OCI-LY1 (cell line): ENCODE data around the gene BRD3.

Experiments
- H2AFZ ChIP-seq: fragments of 200-600 bp; sonication (generic), shearing (Covaris generic); 2 replicates; pipeline ENCODE4 v1.6.0; 2014; ENCODE audit warnings: antibody characterized with exemption, mild to moderate bottlenecking, low read length
- H3F3A ChIP-seq: fragments of 200-600 bp; sonication (generic), shearing (Covaris generic); 2 replicates; pipeline ENCODE4 v1.6.0; 2014; ENCODE audit warnings: mild to moderate bottlenecking, antibody characterized with exemption, low read length, moderate library complexity; ENCODE audit not compliant: insufficient read depth
- H3K27ac ChIP-seq: fragments of 200-600 bp; sonication (generic); 2 replicates; pipeline ENCODE4 v1.5.1; 2014; ENCODE audit warnings: low read length, mixed run types, mild to moderate bottlenecking, low read depth; ENCODE audit not compliant: poor library complexity, severe bottlenecking
- H3K27me3 ChIP-seq: fragments of 200-600 bp; sonication (generic); 2 replicates; pipeline ENCODE4 v1.6.0; 2014; ENCODE audit warnings: antibody characterized with exemption, mild to moderate bottlenecking, low read length, moderate library complexity; ENCODE audit not compliant: insufficient read depth
- H3K36me3 ChIP-seq: fragments of 200-600 bp; sonication (generic); 2 replicates; pipeline ENCODE4 v1.6.1; 2014; ENCODE audit warnings: mild to moderate bottlenecking, antibody characterized with exemption, low read length, moderate library complexity, mixed read lengths; ENCODE audit not compliant: insufficient read depth
- H3K4me1 ChIP-seq: fragments of 200-600 bp; sonication (generic); 2 replicates; pipeline ENCODE4 v1.5.1; 2014; ENCODE audit warnings: mild to moderate bottlenecking, low read length, moderate library complexity; ENCODE audit not compliant: insufficient read depth, severe bottlenecking
- H3K4me2 ChIP-seq: fragments of 200-600 bp; sonication (generic), shearing (Covaris generic); 2 replicates; pipeline ENCODE4 v1.6.1; 2014; ENCODE audit warnings: low read length
- H3K4me3 ChIP-seq: fragments of 200-600 bp; sonication (generic); 2 replicates; pipeline ENCODE4 v1.5.1; 2014; ENCODE audit warnings: low read length, low read depth, mild to moderate bottlenecking, mixed read lengths; ENCODE audit not compliant: poor library complexity, severe bottlenecking
- H3K79me2 ChIP-seq: fragments of 200-600 bp; shearing (Covaris generic); 2 replicates; pipeline ENCODE4 v1.6.1; 2016; ENCODE audit warnings: mixed run types, low read length, mixed read lengths; ENCODE audit not compliant: insufficient read depth
- H3K9ac ChIP-seq: fragments of 200-600 bp; sonication (generic), shearing (Covaris generic); 2 replicates; pipeline ENCODE4 v1.6.1; 2014; ENCODE audit warnings: mild to moderate bottlenecking, low read length, mixed read lengths
- H3K9me2 ChIP-seq: fragments of 200-600 bp; sonication (generic), shearing (Covaris generic); 2 replicates; pipeline ENCODE4 v1.6.1; 2014; ENCODE audit warnings: low read depth, mild to moderate bottlenecking, low read length, mixed read lengths
- H3K9me3 ChIP-seq: fragments of 200-600 bp; shearing (Covaris generic); 2 replicates; pipeline ENCODE4 v1.6.1; 2014; ENCODE audit warnings: low read length, mixed read lengths
- H4K20me1 ChIP-seq: fragments of 200-600 bp; sonication (generic), shearing (Covaris generic); 2 replicates; pipeline ENCODE4 v1.6.0; 2016; ENCODE audit warnings: mild to moderate bottlenecking, low read length; ENCODE audit not compliant: insufficient read depth
- EZH2 ChIP-seq: fragments of 200-600 bp; sonication (generic), shearing (Covaris generic); IDR thresholded peaks from 2 replicates; pipeline ENCODE4 v1.8.0; 2017; ENCODE audit warnings: borderline replicate concordance, mixed run types, mild to moderate bottlenecking, antibody characterized with exemption, low read length, moderate library complexity, mixed read lengths
- TF ChIP-seq, protein P1 (sequence below): fragments of 200-600 bp; sonication (generic), shearing (Covaris generic); IDR thresholded peaks from 2 replicates; pipeline ENCODE4 v1.5.1; 2017; ENCODE audit warnings: mild to moderate bottlenecking, antibody characterized with exemption, low read length, moderate library complexity, mixed read lengths

The BRD3 gene

DNA sequence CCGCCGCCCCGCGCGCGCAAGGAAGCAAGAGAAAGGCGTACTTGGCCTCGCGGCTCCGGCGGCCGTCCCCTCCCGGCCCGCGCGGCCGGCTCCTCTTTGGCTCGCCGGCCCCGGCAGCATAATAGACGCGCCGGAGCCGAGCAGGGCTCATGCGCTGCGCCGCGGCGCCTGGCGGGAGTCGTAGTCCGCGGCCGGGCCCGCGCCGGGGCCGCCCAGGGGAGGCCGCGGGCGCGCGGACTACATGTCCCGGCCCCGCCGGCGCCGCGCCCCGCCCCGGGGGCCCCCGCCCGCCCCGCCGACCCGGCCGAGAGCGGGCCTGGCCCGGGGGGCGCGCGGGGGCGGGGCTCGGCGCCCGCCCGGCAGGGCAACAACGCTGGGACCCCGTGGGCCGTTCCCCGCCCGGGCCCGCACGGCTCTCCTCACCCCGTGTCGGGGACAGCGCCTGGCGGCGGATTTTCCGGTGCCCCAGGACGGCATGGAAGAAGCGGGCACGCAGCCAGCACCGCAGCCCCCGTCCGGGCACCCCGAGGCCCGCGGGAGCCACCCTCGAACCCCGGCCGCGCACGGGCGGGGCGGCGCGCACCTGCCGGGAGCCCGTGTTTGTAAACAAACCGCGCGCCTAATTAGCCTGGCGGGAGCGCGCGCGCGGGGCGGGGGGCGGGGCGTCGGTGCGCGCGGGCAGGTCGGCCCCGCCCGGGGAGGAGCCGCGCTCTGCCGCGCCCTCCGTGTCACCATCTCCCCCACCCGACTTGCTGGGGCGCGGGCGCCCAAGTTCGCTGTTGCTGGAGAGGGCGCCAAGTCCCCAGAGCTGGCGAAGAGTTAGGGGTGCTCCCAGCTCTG, at the start of gene BRD3:
Gene BRD3 (minus strand): TSS at position 123 of the 840 bp plus-strand sequence. CDS start 14,549 bp downstream, outside the sequence.
- no peaks in the 10 kb centered on the region for H3K9me3 ChIP-seq

DNA sequence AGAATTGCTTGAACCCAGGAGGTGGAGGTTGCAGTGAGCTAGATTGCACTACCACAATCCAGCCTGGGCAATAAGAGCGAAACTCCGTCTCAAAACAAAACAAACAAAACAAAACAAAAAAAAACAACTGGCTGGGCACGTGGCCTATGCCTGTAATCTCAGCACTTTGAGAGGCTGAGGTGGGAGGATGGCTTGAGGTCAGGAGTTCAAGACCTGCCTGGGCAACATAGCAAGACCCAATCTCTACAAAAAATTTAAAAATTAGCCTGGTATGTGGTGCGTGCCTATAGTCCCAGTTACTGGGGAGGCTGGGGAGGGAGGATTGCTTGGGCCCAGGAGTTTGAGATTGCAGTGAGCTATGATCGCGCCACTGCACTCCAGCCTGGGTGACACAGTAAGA, 44.7 kb upstream of the BRD3 start:
- no peak overlapping the region for H2AFZ ChIP-seq
- no peak overlapping the region for H3K27ac ChIP-seq
- no peak overlapping the region for H3K4me2 ChIP-seq
- H3K79me2 ChIP-seq = no peaks in the 10 kb centered on the region
- no peak overlapping the region for H3K9ac ChIP-seq
- TF ChIP-seq, protein P1, sequence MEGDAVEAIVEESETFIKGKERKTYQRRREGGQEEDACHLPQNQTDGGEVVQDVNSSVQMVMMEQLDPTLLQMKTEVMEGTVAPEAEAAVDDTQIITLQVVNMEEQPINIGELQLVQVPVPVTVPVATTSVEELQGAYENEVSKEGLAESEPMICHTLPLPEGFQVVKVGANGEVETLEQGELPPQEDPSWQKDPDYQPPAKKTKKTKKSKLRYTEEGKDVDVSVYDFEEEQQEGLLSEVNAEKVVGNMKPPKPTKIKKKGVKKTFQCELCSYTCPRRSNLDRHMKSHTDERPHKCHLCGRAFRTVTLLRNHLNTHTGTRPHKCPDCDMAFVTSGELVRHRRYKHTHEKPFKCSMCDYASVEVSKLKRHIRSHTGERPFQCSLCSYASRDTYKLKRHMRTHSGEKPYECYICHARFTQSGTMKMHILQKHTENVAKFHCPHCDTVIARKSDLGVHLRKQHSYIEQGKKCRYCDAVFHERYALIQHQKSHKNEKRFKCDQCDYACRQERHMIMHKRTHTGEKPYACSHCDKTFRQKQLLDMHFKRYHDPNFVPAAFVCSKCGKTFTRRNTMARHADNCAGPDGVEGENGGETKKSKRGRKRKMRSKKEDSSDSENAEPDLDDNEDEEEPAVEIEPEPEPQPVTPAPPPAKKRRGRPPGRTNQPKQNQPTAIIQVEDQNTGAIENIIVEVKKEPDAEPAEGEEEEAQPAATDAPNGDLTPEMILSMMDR = no peak
- no peak for TF ChIP-seq EZH2
- H3K4me1 ChIP-seq = no peaks in the 10 kb centered on the region
- no peaks in the 10 kb centered on the region for H3K9me2 ChIP-seq
- no peak overlapping the region for H3K4me3 ChIP-seq
- no peaks in the 10 kb centered on the region for H3K36me3 ChIP-seq
- H3K9me3 ChIP-seq = no peaks in the 10 kb centered on the region
- no peaks in the 10 kb centered on the region for H4K20me1 ChIP-seq
- H3K27me3 ChIP-seq = no peaks in the 10 kb centered on the region
- H3F3A ChIP-seq = no peaks in the 10 kb centered on the region

More for the DNA sequence above, at the start of gene BRD3:
- H3K79me2 ChIP-seq = no peaks in the 10 kb centered on the region
- H3K36me3 ChIP-seq = no peaks in the 10 kb centered on the region
- H3K9me2 ChIP-seq = no peaks in the 10 kb centered on the region
- H3K4me1 ChIP-seq = peaks cover 15% of the 10 kb centered on the region
- no peak within 1 kb of the TSS for H3K27ac ChIP-seq
- H3K27me3 ChIP-seq = peaks cover 20% of the 10 kb centered on the region; the same call in 1 of the 2 replicates
- no peak for TF ChIP-seq EZH2
- TF ChIP-seq, protein P1 = no peak
- H3K4me2 ChIP-seq = peak within 1 kb of the TSS; percentile 94
- no peaks in the 10 kb centered on the region for H4K20me1 ChIP-seq
- H3F3A ChIP-seq = no peaks in the 10 kb centered on the region
- peak within 1 kb of the TSS; percentile 74 for H3K9ac ChIP-seq
- no peak within 1 kb of the TSS for H2AFZ ChIP-seq
- peak within 1 kb of the TSS; percentile 80 for H3K4me3 ChIP-seq

DNA sequence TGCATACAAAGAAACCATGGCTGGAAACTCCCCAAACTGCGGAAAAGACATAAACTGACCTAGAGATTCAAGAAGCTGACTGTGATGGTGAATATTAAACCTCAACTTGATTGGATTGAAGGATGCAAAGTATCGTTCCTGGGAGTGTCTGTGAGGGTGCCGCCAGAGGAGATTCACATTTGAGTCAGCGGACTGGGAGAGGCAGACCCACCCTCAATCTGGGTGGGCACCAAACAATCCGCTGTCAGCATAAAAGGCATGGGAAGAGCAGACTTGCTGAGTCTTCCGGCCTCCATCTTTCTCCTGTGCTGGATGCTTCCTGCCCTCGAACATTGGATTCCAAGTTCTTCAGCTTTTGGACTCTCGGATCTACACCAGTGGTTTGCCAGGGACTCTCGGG, 43.2 kb upstream of the BRD3 start:
- H3K27me3 ChIP-seq = no peaks in the 10 kb centered on the region
- H2AFZ ChIP-seq = no peak overlapping the region
- no peaks in the 10 kb centered on the region for H3K9me2 ChIP-seq
- no peaks in the 10 kb centered on the region for H3K79me2 ChIP-seq
- H3K4me2 ChIP-seq = no peak overlapping the region
- H3F3A ChIP-seq = no peaks in the 10 kb centered on the region
- H3K4me3 ChIP-seq = no peak overlapping the region
- H3K27ac ChIP-seq = no peak overlapping the region
- TF ChIP-seq EZH2 = no peak
- TF ChIP-seq, protein P1 = no peak
- H4K20me1 ChIP-seq = no peaks in the 10 kb centered on the region
- H3K9me3 ChIP-seq = no peaks in the 10 kb centered on the region
- H3K9ac ChIP-seq = no peak overlapping the region
- H3K36me3 ChIP-seq = no peaks in the 10 kb centered on the region
- H3K4me1 ChIP-seq = no peaks in the 10 kb centered on the region
